Keratinocyte (primary cell): ENCODE results near the gene ANXA5. TPM values are rescaled to one million over a fixed set of nuclear protein-coding genes. Genes with fewer than 3 reads are reported as not detected.

Experiments used
- DNase-seq: peaks from one replicate; pipeline ENCODE4 v3.0.0-alpha.2; 2011; ENCODE audit warnings: low read depth, missing footprints, low spot score
- FAIRE-seq: peaks from 2 replicates; lab custom pipeline; 2011; peaks lifted over from hg19 to GRCh38; lab: Jason Lieb, UNC
- H2AFZ ChIP-seq: 2 replicates; pipeline ENCODE4 v1.6.0; 2012; ENCODE audit warnings: low read length, control low read depth, inconsistent platforms; ENCODE audit not compliant: control insufficient read depth
- H3K27ac ChIP-seq: 2 replicates; pipeline ENCODE4 v1.5.1; 2011; ENCODE audit warnings: low read length; ENCODE audit not compliant: control insufficient read depth, insufficient read depth
- H3K27me3 ChIP-seq: 3 replicates; pipeline ENCODE4 v1.6.0; 2011; ENCODE audit warnings: low read length; ENCODE audit not compliant: control insufficient read depth, insufficient read depth; ENCODE audit errors: extremely low read depth
- H3K36me3 ChIP-seq, 2 experiments: 2 replicates in 1 of 2; 3 replicates in 1 of 2; pipeline ENCODE4 v1.5.1; 2011; ENCODE audit warnings: low read length in 2 of 2, mild to moderate bottlenecking in 1 of 2; ENCODE audit not compliant: control insufficient read depth in 2 of 2, insufficient read depth in 2 of 2; ENCODE audit errors: extremely low read depth in 1 of 2
- H3K4me1 ChIP-seq: 3 replicates; pipeline ENCODE4 v1.5.1; 2011; ENCODE audit warnings: low read length; ENCODE audit not compliant: control insufficient read depth, insufficient read depth; ENCODE audit errors: extremely low read depth
- H3K4me2 ChIP-seq: 3 replicates; pipeline ENCODE4 v1.6.0; 2011; ENCODE audit warnings: low read depth, low read length; ENCODE audit not compliant: control insufficient read depth, insufficient read depth; ENCODE audit errors: extremely low read depth
- H3K4me3 ChIP-seq, 3 experiments: fragments of 200-600 bp in 1 of 3; sonication (generic) in 1 of 3; 2 replicates in 2 of 3; 3 replicates in 1 of 3; pipeline ENCODE4 v1.5.1; 2011 to 2016; ENCODE audit warnings: low read length in 3 of 3, mild to moderate bottlenecking in 3 of 3, control low read depth in 2 of 3, inconsistent platforms in 1 of 3, low read depth in 1 of 3, mixed read lengths in 1 of 3, mixed run types in 1 of 3, moderate library complexity in 1 of 3; ENCODE audit not compliant: control insufficient read depth in 2 of 3, insufficient read depth in 2 of 3; ENCODE audit errors: extremely low read depth in 1 of 3
- H3K79me2 ChIP-seq: 2 replicates; pipeline ENCODE4 v1.6.0; 2012; ENCODE audit warnings: low read length; ENCODE audit not compliant: control insufficient read depth, insufficient read depth
- H3K9ac ChIP-seq: 3 replicates; pipeline ENCODE4 v1.6.0; 2011; ENCODE audit warnings: low read length; ENCODE audit not compliant: control insufficient read depth, insufficient read depth; ENCODE audit errors: extremely low read depth
- H3K9me1 ChIP-seq: 3 replicates; pipeline ENCODE4 v1.6.0; 2011; ENCODE audit warnings: low read length; ENCODE audit not compliant: control insufficient read depth, insufficient read depth; ENCODE audit errors: extremely low read depth
- H3K9me3 ChIP-seq: 2 replicates; pipeline ENCODE4 v1.5.1; 2012; ENCODE audit warnings: low read depth, low read length; ENCODE audit not compliant: control insufficient read depth
- H4K20me1 ChIP-seq: 3 replicates; pipeline ENCODE4 v1.6.0; 2011; ENCODE audit warnings: low read length; ENCODE audit not compliant: control insufficient read depth, insufficient read depth; ENCODE audit errors: extremely low read depth
- EZH2 ChIP-seq: IDR thresholded peaks from one replicate; pipeline ENCODE4 v1.6.1; 2012; ENCODE audit warnings: inconsistent platforms, mild to moderate bottlenecking, low read length, moderate library complexity
- dilution Hi-C: fragments of 300-500 bp; cut with MboI; formaldehyde crosslinking; loops from one replicate; pipeline ENCODE4 v1.7.0; 2020; ENCODE audit warnings: low sequenced_read_pairs; ENCODE audit not compliant: extremely low pct_ligation_motif_present
- polyA plus RNA-seq, 5 experiments: library from polyadenylated mRNA; depleted of rRNA in 3 of 5; stranded (reverse) in 3 of 5; stranded (forward) in 1 of 5; unstranded in 1 of 5; fragments of >200 nt; gene quantifications; 1 replicate in 1 of 5; 2 replicates in 3 of 5; 3 replicates in 1 of 5; pipeline versions ENCODE4 v1.2.1 to v1.2.3, GENCODE V29; 2011 to 2012; ENCODE audit warnings: missing spikeins in 2 of 5, low read depth in 1 of 5, low replicate concordance in 1 of 5
- TF ChIP-seq, protein P1 (sequence below), 3 experiments: IDR thresholded peaks in 1 of 3; conservative IDR thresholded peaks in 1 of 3; optimal IDR thresholded peaks in 1 of 3; 2 replicates in 2 of 3; 3 replicates in 1 of 3; pipeline versions ENCODE3 to v1.5.1; 2011; ENCODE audit warnings: low read length in 3 of 3, mild to moderate bottlenecking in 3 of 3, moderate library complexity in 2 of 3, control low read depth in 1 of 3, inconsistent platforms in 1 of 3; ENCODE audit not compliant: insufficient read depth in 2 of 3; ENCODE audit errors: extremely low read depth in 1 of 3

The ANXA5 gene
- polyA plus RNA-seq, 1 donor (not counting 4 experiments of a cell fraction or from before 2014, with no cell fraction given) = 512 TPM

DNA sequence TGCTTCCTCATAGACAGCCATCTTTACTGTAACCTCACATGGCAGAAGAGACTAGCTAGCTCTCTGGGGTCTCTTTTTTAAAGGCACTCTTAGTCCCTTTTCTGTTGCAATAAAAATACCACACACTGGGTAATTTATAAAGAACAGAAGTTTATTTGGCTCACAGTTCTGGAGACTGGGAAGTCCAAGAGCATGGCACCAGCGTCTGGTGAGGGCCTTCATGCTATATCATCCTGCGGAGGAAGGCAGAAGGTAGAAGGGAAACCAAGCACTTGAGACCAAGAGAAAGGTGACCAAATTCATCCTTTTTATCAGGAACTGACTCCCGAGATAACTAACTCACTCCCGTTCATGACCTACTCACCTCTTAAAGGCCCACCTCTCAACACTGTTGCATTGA, 5.4 kb upstream of the ANXA5 start:
- TF ChIP-seq, protein P1, sequence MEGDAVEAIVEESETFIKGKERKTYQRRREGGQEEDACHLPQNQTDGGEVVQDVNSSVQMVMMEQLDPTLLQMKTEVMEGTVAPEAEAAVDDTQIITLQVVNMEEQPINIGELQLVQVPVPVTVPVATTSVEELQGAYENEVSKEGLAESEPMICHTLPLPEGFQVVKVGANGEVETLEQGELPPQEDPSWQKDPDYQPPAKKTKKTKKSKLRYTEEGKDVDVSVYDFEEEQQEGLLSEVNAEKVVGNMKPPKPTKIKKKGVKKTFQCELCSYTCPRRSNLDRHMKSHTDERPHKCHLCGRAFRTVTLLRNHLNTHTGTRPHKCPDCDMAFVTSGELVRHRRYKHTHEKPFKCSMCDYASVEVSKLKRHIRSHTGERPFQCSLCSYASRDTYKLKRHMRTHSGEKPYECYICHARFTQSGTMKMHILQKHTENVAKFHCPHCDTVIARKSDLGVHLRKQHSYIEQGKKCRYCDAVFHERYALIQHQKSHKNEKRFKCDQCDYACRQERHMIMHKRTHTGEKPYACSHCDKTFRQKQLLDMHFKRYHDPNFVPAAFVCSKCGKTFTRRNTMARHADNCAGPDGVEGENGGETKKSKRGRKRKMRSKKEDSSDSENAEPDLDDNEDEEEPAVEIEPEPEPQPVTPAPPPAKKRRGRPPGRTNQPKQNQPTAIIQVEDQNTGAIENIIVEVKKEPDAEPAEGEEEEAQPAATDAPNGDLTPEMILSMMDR (optimal IDR thresholded peaks at IDR 0.05 in 1 of 3, IDR thresholded peaks at IDR 0.05 in 1 of 3, conservative IDR thresholded peaks at IDR 0.05 in 1 of 3; ENCODE audit: extremely low read depth in 1 of 3, insufficient read depth in 2 of 3, low read length in 3 of 3) = no peak
- no peak for TF ChIP-seq EZH2
- H3K4me3 ChIP-seq = no peak overlapping the region
- H3K27me3 ChIP-seq = no peaks in the 10 kb centered on the region
- H2AFZ ChIP-seq = no peak overlapping the region
- no peak overlapping the region for H3K27ac ChIP-seq
- H3K36me3 ChIP-seq = no peaks in the 10 kb centered on the region
- no peaks in the 10 kb centered on the region for H3K79me2 ChIP-seq
- H3K4me2 ChIP-seq = no peak overlapping the region
- DNase-seq (no peak), FAIRE-seq (no peak)
- H3K4me1 ChIP-seq = no peaks in the 10 kb centered on the region
- no peak overlapping the region for H3K9ac ChIP-seq
- dilution Hi-C loops = no loop called here
- H3K9me3 ChIP-seq = no peaks in the 10 kb centered on the region
- no peaks in the 10 kb centered on the region for H4K20me1 ChIP-seq
- H3K9me1 ChIP-seq = no peaks in the 10 kb centered on the region

- no peak overlapping the region for H3K9ac ChIP-seq
- no peaks in the 10 kb centered on the region for H3K36me3 ChIP-seq
- no peak for FAIRE-seq
- H2AFZ ChIP-seq = no peak overlapping the region
- H3K9me1 ChIP-seq = no peaks in the 10 kb centered on the region
- no peak overlapping the region for H3K4me3 ChIP-seq
- no peak for DNase-seq
- no peaks in the 10 kb centered on the region for H3K4me1 ChIP-seq
- no peaks in the 10 kb centered on the region for H3K9me3 ChIP-seq
- H3K79me2 ChIP-seq = peaks cover 3% of the 10 kb centered on the region
- dilution Hi-C loops = no loop called here
- no peaks in the 10 kb centered on the region for H4K20me1 ChIP-seq
- H3K27me3 ChIP-seq = no peaks in the 10 kb centered on the region
- H3K27ac ChIP-seq = no peak overlapping the region
- no peak overlapping the region for H3K4me2 ChIP-seq
- TF ChIP-seq, protein P1 (optimal IDR thresholded peaks at IDR 0.05 in 1 of 3, IDR thresholded peaks at IDR 0.05 in 1 of 3, conservative IDR thresholded peaks at IDR 0.05 in 1 of 3; ENCODE audit: extremely low read depth in 1 of 3, insufficient read depth in 2 of 3, low read length in 3 of 3) = no peak
- no peak for TF ChIP-seq EZH2
Observed at GRCh38 chr4:121701263-121701662, 4.5 kb upstream of the ANXA5 start.
